Measurements from ENCODE around the gene UBASH3B.

DNA sequence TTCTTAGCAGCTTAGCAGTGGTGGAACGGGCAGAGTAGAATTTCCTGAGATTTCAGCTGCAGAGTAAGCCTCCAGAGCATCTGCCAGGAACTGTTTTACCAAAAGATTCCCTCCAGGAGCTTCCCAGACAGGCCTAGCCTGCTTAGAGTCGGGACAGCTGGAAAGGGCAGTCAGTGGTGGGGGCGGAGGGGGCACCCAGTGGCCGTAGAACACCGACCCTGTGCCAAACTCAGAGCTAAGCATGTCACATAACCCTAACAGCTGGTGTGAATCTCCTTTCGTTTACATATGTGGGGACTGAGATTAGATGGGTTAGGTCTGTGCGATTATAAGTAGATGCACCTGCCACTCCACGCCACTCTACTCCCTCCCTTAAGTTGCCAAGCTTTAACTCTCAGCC, 102.8 kb downstream of the UBASH3B start:
- TF ChIP-seq, protein P1, sequence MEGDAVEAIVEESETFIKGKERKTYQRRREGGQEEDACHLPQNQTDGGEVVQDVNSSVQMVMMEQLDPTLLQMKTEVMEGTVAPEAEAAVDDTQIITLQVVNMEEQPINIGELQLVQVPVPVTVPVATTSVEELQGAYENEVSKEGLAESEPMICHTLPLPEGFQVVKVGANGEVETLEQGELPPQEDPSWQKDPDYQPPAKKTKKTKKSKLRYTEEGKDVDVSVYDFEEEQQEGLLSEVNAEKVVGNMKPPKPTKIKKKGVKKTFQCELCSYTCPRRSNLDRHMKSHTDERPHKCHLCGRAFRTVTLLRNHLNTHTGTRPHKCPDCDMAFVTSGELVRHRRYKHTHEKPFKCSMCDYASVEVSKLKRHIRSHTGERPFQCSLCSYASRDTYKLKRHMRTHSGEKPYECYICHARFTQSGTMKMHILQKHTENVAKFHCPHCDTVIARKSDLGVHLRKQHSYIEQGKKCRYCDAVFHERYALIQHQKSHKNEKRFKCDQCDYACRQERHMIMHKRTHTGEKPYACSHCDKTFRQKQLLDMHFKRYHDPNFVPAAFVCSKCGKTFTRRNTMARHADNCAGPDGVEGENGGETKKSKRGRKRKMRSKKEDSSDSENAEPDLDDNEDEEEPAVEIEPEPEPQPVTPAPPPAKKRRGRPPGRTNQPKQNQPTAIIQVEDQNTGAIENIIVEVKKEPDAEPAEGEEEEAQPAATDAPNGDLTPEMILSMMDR (IDR thresholded peaks at IDR 0.05) = no peak
- no peak for TF ChIP-seq EZH2phosphoT487 (IDR thresholded peaks at IDR 0.05)

All from neural progenitor cell (in vitro differentiated cells).